Measurements from ENCODE around the gene KCNK17.

Gene KCNK17, protein sequence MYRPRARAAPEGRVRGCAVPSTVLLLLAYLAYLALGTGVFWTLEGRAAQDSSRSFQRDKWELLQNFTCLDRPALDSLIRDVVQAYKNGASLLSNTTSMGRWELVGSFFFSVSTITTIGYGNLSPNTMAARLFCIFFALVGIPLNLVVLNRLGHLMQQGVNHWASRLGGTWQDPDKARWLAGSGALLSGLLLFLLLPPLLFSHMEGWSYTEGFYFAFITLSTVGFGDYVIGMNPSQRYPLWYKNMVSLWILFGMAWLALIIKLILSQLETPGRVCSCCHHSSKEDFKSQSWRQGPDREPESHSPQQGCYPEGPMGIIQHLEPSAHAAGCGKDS

DNA sequence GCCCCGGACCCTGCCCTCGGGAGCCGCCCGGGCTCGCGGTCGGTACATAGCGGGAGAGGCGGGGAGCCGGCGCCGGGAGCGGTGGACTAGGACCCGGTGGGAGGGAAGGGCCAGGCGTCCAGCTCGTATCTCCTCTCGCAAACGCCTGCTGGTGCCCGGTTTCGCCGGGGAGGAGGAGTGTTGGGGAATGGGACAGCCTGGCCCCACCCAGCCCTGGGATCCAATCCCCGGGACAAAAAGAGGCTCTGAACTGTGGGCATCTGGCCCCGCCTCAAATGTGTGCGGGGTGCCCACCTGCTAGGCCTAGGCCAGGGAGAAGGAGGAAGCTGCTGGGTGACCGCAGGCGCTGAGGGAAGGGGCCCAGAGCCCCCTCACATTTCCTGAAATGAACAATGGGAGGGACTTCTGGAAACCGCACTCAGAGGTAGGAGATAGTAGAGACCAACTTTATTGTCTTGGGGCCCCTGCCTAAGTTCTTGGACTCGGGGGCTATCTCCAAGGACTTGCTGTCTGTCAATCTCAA is at the start of gene KCNK17:
Gene KCNK17, minus strand, starts transcription at position 147 of the 523 bp plus-strand sequence. Its CDS starts 99 bp downstream, at position 48.
- DNase-seq, result peak in 1 of 2 experiments; percentile 53

DNA sequence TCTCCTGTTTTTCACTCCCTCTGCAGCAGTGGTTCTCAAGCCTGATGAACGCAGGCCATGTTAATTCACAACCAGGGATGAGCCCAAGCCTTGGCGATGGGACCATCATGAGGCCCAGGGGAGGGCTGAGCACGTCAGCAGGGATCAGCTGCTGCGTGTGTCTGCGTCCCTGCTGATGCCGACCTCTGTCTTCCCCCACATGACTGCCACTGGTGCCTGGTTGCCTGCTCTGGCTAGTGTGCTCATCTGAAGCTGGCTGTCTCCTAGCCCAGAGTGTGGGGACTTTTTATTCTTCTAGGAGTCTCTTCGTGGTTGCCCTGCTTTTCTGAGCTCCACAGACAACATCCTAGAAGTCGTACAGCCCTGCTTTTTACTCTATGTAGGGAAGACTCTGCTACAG is 49.1 kb upstream of the KCNK17 start:
- no peak for DNase-seq

DNA sequence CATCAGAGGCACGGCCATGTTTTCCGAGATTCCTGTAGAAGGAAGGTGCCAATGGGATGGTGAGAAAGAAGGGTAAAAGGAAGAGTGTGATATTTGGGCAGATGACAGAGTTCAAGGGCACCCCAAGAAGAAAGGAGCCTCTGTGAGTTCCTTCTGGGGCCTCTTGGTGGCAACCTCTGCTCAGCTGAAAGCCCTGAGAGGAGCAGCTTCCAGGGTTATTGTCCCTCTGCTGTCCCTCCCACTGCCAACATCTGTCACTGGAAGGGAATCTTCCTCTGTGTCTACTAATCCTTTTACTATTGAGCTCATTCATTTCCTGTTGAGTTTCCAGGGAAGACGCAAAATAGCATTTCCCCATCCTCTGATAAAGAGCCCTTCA is 48.3 kb upstream of the KCNK17 start:
- DNase-seq, result peak in 1 of 2 experiments; percentile 29

DNA sequence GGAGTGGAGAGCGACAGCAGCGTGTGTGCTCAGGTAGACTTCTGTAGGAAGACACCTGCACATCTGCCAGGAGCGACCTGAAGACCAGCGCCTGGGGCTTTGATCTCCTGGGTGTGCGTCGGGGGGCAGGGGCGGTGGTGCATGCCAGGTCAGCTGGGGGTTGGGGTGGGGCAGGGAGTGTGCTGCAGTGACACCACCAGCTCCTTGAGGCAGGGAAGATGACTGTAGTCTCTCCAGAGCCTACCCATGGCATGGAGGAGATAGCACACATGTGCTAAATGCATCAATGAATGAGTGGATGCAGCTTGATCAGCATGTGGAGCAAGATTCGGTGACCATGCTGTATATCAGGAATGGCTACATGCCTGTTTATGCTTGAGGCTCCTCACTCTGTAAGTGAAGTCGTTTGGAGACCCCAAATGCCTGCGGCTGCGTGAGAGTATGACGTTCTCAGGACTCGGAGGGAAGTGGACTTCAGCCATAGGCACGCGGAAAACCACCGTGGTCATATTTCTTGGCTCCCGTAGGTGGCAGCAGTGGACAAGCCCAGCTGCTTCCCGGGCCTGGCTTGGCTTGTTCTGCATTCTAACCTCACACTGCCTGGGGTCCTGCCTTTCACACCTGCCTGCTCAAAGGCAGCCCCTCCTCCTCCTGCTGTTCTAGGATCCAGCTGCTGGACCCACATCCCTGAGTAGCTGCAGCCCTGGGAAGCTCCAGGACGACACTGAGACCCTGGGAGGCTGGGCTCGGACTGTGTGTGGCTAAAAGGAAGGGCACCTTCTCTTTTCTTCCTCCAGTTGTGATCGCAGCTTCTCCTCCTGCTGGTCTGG is 47.7 kb upstream of the KCNK17 start:
- DNase-seq, result peak; percentile 16 to 87

DNA sequence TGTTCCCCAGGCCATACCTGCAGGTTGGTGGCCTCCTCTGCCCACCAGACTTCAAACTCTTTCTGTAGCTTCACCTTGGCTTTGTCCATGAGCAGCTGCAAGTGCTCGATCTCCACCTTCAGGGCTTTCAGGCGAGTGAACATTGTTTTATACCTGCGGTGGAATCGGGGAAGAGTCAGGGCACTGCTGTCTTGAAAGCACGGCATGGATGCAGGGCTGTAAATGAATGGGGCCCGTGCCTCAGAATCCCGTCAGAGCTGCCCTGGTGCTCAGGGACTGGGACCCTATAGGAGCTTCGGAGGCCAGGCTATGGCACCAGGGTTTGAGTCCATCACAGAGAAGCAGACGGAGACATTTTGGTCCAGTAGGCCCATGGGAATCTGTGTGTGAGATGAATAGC is 46.2 kb upstream of the KCNK17 start:
- DNase-seq, result no peak

DNA sequence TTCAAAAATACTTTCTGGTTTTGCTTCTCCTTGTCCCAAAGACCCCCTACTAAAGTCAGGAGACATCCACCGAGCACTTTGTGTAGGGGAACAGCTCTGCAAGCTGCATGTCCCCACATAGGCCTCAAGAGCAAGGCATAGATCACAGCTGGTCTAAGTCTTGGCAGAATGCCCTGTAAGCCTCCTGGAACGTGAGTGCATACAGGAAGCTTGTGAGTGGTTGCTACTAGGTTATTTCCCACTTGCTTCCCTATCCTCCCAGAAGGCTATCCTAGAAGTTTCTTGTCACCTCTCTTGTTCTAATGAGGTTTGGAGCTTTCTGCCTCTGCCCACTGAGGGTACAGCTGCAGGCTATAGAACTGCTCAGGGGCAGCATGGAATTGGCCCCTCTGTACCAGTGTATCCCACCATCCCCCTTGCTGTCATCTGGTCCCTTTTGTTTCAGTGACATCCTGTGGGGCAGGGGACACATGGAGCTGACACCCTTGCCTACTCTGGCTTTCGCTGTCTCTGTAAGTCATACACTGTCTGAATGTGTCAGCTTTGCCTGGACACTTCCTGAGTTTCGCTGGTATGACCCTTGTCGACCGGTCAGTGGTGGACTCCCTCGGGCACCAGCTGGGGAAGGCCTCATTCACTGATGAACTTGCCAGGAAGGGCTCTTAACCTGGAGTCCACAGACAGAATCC is 43.9 kb upstream of the KCNK17 start:
- no peak for DNase-seq

DNA sequence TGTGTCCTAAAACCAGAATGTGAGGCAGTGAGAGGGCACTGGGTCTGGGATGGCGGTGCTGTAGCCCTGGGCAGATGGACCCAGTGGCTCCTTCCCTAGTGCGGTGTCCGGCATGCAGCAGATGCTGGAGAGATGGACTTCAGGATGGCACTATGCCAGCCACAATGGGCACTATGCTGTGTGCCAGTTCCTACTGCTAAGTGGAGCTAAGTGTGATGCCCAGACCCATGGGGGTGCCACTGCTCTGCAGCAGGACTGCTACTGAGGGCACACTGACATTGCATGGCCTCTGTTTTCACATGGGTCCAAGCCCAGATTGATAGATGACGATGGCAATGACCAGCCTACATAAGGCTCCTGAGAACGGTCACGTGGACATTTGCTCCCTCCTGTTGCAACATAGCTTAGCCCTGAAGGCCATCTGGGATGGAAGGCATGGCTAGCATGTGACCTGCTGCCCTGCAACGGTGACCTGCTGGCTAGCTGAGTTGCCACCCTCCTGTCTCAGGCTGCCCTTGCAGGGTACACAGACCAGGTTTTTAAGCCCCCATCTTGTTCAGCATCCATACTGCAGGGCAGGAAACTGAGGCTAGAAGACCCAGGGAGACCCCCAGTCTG is 39.6 kb upstream of the KCNK17 start:
- DNase-seq, result no peak

DNA sequence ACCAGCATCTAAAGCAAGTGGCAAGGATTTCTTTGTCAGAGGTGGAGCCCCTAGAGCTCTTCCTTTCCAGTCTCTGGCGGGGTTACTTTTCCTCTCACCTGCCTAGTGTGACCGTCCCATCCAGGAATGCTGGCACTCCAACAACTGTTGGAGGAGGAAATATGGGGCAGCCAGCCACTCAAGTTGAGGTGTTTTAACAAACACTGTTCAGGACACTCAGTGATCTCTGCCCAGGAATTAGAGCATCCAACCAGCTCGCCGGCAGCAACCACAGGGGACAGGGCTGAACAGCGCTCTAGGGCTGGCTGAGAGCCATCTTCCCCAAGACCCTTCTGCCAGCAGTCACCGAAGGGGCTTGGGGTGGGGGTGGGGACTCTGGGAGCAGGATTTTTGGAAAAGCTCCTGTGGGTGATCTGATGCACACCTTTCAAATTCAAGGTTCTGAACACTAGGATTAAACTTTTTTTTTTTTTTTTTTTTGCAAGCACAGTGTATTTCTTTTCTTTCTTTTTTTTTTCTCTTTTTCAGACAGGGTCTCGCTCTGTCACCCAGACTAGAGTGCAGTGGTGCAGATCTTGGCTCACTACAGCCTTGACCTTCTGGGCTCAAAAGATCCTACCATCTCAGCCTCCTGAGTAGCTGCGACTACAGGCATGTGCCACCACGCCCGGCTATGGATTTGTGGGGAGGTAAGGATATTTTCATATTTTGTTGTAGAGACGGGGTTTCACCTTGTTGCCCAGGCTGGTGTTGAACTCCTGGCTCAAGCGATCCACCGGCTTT is 36.7 kb upstream of the KCNK17 start:
- DNase-seq, result no peak

DNA sequence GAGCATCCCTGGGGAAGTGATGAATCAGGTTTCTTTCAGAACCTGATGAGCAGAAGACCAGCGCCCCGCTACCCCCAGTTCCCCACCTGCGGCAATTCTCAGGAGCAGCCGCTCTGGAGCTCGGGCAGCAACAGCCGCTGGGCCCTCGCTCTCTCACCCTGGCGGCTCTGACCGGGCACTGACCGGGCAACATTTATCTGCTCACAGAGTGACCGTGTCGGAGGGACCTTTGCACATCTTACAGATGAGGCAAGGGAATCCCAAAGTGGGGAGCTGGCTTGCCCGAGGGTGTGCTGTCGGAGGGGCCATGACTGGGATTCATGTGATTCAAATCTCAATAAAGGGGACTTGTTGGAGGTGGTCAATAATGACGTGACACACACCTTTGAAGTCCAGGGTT is 34.5 kb upstream of the KCNK17 start:
- DNase-seq, result no peak

DNA sequence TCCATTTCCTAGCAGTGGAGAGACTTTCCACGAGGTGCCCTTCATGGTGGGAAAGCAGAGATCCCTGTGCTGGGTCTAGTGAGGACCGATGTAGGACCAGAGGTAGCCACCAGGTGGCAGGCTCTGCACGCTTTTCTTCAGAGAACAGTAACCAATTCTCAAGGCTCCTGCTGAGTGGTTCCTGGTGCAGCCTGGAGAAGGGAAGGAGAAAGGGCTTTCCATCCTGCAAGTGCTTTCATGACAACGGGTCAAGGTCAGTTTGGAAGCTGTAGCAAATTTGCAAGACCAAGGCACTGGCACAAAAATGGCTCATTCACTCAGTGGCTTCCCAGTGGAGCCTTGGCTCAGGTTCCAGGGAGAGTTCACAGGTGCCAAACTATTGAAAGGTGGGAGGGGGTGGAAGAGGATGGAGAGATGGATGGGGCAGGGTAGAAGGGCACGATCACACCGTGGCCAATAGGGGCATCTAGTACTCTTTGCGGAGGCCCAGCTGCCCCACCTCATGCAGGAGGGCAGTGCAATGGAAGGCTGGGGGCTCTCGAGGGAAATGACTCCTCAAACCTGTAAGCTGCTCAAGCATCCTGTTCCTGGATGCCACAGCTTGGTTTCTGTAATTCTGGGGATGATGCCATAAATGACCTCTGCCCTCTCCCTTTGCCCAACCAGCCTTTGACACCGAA is 33.8 kb upstream of the KCNK17 start:
- peak in 1 of 2 experiments; percentile 71 for DNase-seq

DNA sequence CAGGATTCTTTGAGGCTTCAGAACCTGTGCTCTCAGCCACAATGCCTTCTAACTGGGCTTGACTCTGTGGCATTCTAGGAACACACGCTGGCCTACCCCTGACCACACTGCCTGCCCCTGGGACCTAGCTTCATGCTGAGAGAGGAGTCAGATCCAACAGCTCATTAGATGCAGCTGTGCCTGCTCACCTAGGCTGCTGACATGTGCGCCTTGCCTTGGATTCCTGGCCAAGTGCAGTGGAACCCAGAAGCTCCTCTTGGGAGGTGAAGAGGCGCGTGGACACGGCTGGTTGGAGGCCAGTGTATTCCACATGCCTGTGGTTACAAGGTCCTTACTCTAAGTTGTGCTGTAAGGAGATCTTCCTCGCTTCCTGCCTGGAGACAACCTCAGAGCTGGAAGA is 33.0 kb upstream of the KCNK17 start:
- no peak for DNase-seq

DNA sequence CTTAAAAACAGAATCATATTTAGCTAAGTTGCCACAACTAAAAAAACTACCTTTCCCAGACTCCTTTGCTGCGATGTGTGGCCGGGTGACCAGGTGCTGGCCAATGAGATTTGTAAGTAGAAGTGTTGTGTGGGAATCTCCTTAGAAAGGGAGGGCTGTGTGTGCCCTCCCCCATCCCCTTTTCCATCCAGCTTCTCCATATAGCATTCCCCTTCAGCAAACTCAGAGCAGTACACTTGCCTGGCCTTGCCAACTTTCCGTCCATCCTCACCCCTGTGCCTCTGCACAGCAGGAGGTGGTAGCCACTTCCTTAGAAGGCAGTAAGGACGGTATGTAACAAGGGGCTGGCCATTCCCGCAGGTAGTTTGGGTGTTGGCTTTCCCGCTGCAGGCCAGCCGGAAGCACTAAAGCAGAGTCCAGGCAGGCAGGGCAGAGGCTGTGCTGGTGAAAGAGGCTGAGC is 30.6 kb upstream of the KCNK17 start:
- no peak for DNase-seq

DNA sequence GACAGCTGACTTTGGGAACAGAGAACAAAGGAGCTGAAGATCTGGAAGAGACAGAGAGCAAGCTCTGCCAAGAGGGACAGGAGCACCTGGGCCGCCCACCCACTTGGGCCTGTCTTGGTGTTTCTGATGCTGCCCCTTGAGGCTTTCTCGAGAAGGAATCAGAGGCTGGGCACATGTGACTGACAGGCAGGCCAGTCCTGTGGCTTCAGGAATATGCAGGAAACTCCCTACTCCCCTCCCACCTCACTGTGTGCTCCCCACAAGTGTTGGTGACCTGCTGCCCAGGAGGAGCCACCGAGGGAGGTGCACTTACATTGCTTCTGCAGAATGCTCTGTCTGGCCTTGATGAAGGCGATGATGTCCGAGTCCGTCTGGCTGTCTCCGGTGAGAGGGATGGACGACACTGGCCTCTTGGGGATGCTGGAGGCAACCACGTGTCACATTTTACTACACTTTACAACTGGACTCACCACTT is 29.2 kb upstream of the KCNK17 start:
- no peak for DNase-seq

DNA sequence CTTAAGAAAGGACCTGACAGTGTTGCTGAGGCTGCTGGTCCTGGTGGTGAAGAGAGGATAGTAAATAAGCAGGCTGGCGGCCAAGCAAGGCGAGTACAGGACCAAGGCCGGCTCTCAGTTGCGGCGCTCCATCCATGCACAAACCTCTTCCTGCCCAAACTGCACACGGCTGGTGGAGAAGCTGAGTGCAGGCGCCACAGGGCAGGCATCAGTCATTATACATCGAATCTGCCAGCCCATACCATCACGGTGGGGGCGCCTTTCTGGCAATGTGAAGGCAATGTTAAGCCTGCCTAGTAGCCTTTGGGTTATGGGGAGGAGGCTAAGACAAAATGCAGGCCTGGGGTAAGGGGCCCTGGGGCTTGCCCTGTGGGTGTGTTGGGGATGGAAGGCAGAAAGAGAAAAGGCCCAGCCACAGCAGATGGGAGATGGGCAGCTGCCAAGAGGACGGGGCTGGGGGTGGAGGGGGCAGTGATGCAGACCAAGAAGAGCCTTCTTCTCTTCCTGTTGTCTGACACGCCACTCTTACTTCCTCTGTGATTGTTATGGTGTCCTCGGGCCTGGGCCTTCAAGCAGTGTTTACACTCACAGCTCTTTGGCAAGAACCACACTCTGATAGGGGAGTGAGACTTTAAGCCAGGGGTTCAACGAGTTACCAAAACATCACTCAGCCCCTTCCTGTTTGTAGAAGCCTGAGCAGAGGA is 28.6 kb upstream of the KCNK17 start:
- no peak for DNase-seq

DNA sequence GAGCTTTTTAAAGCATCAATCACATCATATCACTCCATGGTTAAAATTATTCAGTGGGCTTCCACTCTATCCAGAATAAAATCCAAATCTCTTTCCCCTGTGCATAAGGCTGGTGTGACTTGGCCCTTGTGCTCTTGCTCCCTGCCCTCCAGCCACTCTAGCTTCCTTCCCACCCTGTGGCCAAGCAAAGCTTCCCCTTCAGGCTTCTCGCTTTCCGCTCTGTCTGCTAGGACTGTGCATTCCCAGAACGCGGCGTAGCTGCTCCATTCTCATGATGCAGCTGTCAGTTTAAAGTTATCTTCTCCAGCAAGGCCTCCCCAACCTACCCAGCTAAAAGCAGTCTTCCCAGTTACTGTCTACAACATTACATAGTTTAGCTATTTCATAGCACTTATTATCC is 27.7 kb upstream of the KCNK17 start:
- DNase-seq, result no peak

DNA sequence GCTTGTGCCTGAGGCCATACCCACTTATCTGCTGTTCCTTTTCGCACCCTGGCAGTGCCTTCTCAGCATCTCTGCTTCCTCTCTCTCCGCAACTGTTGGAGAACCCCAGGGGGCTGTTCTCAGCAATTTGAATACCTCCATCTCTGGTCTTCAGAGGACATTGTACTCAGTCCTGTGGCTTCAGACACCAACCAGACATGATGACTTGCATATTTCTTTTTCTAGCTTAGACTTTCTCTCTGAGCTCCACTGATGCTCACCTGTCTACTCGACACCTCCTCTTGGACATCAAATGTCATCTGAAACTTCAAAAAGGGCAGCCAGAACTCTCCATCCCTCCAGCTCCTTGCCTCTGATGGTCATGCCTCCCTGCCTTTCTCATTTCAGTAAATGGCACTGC is 27.1 kb upstream of the KCNK17 start:
- no peak for DNase-seq

DNA sequence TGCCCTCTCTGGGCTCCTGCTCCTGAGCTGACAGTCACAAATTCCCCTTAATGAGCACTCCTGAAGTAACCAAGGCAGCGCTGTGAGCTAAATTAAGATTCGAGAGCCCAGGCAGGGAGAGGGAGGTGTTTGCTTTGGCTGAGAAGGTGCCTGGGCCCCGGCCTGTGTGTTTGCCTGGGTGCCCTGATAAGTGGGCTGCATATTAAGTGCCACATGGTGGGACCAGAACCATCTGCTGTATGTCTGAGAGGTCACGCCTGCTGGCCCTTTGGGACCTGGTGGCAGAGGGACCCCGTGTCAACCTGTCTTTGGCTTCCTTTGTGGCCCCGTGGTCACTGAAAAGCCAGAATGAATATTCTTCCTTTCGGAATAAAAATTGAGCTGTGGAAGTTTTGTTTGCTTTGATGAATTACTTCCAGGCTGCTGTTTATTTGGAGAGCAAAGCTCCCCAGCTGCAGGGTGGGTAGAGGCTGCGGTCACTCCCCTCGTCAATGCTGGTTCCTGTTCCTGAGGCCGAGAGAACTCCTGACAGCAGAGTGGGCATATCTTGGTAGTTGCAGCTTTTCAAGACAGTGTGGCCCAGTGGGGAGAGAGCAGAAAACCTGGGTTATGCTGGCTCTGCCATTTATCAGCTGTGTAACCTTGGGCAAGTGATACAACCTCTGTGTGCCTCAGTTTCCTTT is 25.8 kb upstream of the KCNK17 start:
- peak in 1 of 2 experiments; percentile 20 for DNase-seq

DNA sequence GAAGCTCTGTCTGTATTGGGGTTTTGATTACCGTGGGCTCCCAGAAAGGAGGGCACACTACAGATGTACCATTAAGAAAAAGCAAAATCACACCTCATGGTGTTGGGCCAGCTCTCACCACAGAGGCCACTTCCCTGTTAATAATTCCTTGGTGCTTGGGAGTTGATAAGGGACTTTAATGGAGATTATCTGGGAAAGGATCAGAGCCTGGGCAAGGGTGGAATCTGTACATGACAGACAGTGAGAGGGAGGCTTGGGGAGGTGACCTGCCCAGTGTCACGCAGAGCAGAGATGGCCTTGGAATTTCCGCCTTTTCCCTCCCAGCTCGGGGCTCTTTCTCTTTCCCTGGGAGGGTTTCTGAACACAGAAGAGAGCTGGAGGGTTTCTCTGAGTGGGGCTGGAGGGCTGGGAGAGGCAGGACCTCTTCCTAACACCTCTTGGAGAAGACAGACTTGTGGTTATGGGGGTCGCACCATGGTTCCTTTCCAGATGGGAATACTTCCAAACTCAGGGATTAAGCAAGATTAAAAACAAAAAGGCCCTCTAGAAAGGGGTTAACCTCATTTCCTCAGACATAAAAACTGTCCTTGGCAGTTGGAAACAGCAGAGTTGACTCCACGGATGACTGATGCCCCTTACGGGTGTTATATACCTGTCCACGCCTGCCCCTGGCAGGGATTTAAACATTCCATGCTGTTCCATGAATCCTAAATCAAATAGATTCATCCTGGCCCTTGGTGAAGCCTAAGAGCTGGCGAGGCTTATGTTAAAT is 25.1 kb upstream of the KCNK17 start:
- DNase-seq, result no peak

DNA sequence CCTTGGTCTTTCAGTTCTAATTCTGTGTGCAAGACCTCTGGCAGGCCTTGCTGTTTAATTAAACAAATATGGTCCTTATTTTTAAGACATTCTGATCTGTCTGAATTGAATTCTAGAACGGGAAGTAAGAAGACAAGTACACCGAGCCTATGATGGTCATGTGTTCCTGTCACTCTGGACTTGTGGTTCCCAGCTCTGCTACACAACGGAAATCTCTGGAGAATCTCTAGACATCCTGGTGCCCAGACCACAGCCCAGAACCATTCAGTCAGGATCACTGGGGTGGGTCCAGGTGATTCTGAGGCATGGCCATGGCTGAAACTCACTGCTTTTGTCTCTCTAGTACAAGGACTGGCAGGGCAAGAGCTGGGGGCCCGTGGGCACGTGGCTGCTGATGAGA is 24.2 kb upstream of the KCNK17 start:
- DNase-seq, result no peak
